ENCODE measurements around the gene TMEM192. TPM values are rescaled to one million over a fixed set of nuclear protein-coding genes. Genes with fewer than 3 reads are reported as not detected.

Gene TMEM192
- total RNA-seq, result 1 to 10 TPM; 4.6 to 4.7 TPM
- polyA plus RNA-seq (2013, experiment 1 of 2), result 8.9 TPM
- polyA plus RNA-seq (2013, experiment 2 of 2), result 10.8 TPM
- total RNA-seq, result 8.3 to 53.1 (median 26.0) reads per million in 172 experiments

DNA sequence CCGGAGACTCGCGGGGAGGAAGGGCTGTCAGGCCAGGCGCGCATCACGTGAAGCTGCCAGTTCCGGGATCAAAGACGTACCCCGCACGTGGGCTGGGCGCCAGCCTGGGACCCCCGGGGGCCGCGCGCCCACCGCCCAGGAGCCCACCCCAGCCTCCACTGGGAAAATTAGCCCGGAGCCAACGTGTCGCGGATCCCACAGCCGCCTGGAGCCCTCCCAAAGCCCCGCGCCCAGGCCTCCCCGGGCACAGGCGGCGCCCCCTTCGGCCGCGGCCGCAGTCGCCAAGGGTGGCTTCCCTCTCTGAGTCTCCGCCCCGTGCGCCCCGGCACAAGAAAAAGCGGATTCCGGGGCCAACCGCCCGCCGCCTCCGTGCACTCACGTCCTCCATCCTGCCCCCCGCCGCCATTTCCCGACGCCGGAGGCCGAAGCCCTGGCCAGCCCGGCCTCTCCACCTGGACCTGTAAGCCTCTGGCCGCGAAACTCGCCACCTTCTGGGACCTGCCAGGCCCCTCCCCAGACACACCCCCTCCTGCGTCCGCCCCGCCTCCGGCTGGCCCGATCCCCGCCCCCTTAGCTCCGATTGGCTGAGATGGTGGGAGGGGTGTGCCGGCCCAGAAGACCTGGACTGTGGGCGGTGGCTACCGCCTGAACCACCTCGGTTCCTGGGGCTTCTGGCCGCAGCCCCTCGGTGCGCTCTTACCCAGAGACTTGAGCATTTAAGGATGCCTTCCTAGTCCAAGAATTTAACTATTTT is at the start of gene TMEM192:
TSS of gene TMEM192 (minus strand) at position 493 of the 754 bp plus-strand sequence. CDS start at position 406, 87 bp downstream.
- Histone ChIP-seq H3K9me3 (ENCODE audit: control insufficient read depth in 1 of 2, insufficient read depth in 1 of 2, low read length in 2 of 2) (no peaks in the 10 kb centered on the region), H3K4me1 (ENCODE audit: insufficient read depth, low read length) (peaks cover 12% of the 10 kb centered on the region), H3K4me3 (ENCODE audit: low read length) (peak within 1 kb of the TSS; percentile 88), H3K27me3 (ENCODE audit: control insufficient read depth in 1 of 2, insufficient read depth in 2 of 2, low read length in 2 of 2) (no peaks in the 10 kb centered on the region), H3K36me3 (ENCODE audit: insufficient read depth, low read length) (no peaks in the 10 kb centered on the region), H3K27ac (ENCODE audit: low read depth in 1 of 2, low read length in 2 of 2) (peak within 1 kb of the TSS; percentile 50 to 52)
- intact Hi-C loops (cut with DNase I, micrococcal nuclease), result loop anchor here (2.0 to 10.0 kb wide), 2 partner anchors 158 to 214 kb away; partner anchors contain the start of gene MSMO1 (in 1 of the 2)
- no peaks in the 10 kb centered on the region for H3K27me3 Mint-ChIP-seq
- H3K27ac Mint-ChIP-seq, result peak within 1 kb of the TSS; percentile 84
- DNase-seq (peak; percentile 84 to 93 (median 90)), ATAC-seq (ENCODE audit: poor library complexity) (peak; percentile 97)
- H3K36me3 Mint-ChIP-seq (ENCODE audit: low read depth), result peaks cover 10% of the 10 kb centered on the region
- H3K4me1 Mint-ChIP-seq (ENCODE audit: low read depth), result peaks cover 27% of the 10 kb centered on the region
- CTCF ChIA-PET, result interaction anchor here (0.6 to 2.3 kb wide), 8 partner anchors 10 to 1562 kb away, joined by 3 to 14 read pairs (median 5); partner anchors contain the start of gene KLHL2
- POLR2A ChIA-PET, result interaction anchor here (0.5 to 2.1 kb wide), 9 partner anchors 8 to 1618 kb away, joined by 3 to 25 read pairs (median 4); partner anchors contain the start of genes MSMO1 and TMA16
- H3K9me3 Mint-ChIP-seq, result no peaks in the 10 kb centered on the region
- peak within 1 kb of the TSS; percentile 93 for H3K4me3 Mint-ChIP-seq
- TF ChIP-seq, protein P1, sequence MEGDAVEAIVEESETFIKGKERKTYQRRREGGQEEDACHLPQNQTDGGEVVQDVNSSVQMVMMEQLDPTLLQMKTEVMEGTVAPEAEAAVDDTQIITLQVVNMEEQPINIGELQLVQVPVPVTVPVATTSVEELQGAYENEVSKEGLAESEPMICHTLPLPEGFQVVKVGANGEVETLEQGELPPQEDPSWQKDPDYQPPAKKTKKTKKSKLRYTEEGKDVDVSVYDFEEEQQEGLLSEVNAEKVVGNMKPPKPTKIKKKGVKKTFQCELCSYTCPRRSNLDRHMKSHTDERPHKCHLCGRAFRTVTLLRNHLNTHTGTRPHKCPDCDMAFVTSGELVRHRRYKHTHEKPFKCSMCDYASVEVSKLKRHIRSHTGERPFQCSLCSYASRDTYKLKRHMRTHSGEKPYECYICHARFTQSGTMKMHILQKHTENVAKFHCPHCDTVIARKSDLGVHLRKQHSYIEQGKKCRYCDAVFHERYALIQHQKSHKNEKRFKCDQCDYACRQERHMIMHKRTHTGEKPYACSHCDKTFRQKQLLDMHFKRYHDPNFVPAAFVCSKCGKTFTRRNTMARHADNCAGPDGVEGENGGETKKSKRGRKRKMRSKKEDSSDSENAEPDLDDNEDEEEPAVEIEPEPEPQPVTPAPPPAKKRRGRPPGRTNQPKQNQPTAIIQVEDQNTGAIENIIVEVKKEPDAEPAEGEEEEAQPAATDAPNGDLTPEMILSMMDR (IDR thresholded peaks at IDR 0.05), result no peak

DNA sequence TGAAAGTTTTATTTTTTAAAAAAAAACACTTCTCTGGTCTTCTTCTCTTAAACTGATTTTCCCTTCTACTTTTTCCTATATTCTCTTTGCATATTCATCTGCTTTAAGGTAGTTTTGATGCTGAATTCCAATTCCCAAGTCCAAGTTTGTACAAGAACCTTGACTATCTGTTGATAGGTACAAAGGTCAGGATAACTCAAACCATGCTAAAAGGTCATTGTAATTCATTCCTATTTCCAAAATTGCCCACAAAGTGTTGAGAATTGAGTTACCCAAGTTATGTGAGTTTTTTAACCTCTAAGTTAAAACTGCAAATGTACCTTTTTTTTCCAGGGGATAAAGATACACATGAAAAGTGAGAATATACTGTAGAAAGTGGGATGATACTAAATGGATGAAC is 46.1 kb upstream of the TMEM192 start:
- ChIA-PET CTCF (no interaction called here), POLR2A (no interaction called here)
- Mint-ChIP-seq H3K9me3 (no peaks in the 10 kb centered on the region), H3K36me3 (ENCODE audit: low read depth) (no peaks in the 10 kb centered on the region), H3K4me3 (no peak overlapping the region), H3K27me3 (peaks cover 11% of the 10 kb centered on the region), H3K4me1 (ENCODE audit: low read depth) (no peaks in the 10 kb centered on the region), H3K27ac (no peak overlapping the region)
- ATAC-seq (ENCODE audit: poor library complexity) (no peak), DNase-seq (no peak)
- no peaks in the 10 kb centered on the region for H3K36me3 ChIP-seq (ENCODE audit: insufficient read depth, low read length)
- H3K9me3 ChIP-seq (ENCODE audit: control insufficient read depth in 1 of 2, insufficient read depth in 1 of 2, low read length in 2 of 2), result peaks cover 0 to 4% of the 10 kb centered on the region in 2 experiments
- TF ChIP-seq, protein P1 (IDR thresholded peaks at IDR 0.05), result no peak
- no peaks in the 10 kb centered on the region for H3K27me3 ChIP-seq (ENCODE audit: control insufficient read depth in 1 of 2, insufficient read depth in 2 of 2, low read length in 2 of 2)
- no peak overlapping the region for H3K4me3 ChIP-seq (ENCODE audit: low read length)
- H3K27ac ChIP-seq (ENCODE audit: low read depth in 1 of 2, low read length in 2 of 2), result no peak overlapping the region
- intact Hi-C loops (cut with DNase I, micrococcal nuclease), result no loop called here
- no peaks in the 10 kb centered on the region for H3K4me1 ChIP-seq (ENCODE audit: insufficient read depth, low read length)

DNA sequence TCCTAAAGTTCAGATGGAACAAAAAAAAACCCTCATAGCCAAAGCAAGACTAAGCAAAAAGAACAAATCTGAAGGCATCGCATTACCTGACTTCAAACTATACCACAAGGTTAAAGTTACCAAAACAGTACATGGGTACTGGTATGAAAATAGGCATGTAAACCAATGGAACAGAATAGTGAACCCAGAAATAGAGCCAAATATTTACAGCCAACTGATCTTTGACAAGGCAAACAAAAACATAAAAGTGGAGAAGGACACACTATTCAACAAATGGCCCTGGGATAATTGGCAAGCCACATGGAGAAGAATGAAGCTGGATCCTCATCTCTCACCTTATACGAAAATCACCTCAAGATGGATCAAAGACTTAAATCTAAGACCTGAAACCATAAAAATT is 44.2 kb upstream of the TMEM192 start:
- Histone ChIP-seq H3K4me1 (ENCODE audit: insufficient read depth, low read length) (no peaks in the 10 kb centered on the region), H3K4me3 (ENCODE audit: low read length) (no peak overlapping the region), H3K36me3 (ENCODE audit: insufficient read depth, low read length) (no peaks in the 10 kb centered on the region), H3K9me3 (ENCODE audit: control insufficient read depth in 1 of 2, insufficient read depth in 1 of 2, low read length in 2 of 2) (peaks cover 0 to 4% of the 10 kb centered on the region in 2 experiments), H3K27me3 (ENCODE audit: control insufficient read depth in 1 of 2, insufficient read depth in 2 of 2, low read length in 2 of 2) (no peaks in the 10 kb centered on the region), H3K27ac (ENCODE audit: low read depth in 1 of 2, low read length in 2 of 2) (no peak overlapping the region)
- intact Hi-C loops (cut with DNase I, micrococcal nuclease), result no loop called here
- TF ChIP-seq, protein P1 (IDR thresholded peaks at IDR 0.05), result no peak
- ChIA-PET POLR2A (no interaction called here), CTCF (no interaction called here)
- Mint-ChIP-seq H3K4me3 (no peak overlapping the region), H3K36me3 (ENCODE audit: low read depth) (no peaks in the 10 kb centered on the region), H3K4me1 (ENCODE audit: low read depth) (no peaks in the 10 kb centered on the region), H3K27ac (no peak overlapping the region), H3K9me3 (no peaks in the 10 kb centered on the region), H3K27me3 (peaks cover 15% of the 10 kb centered on the region)
- no peak for DNase-seq
- no peak for ATAC-seq (ENCODE audit: poor library complexity)

All from CD4-positive, alpha-beta T cell (primary cell).